Measurements from ENCODE around the gene SMAD1. TPM values are rescaled to one million over a fixed set of nuclear protein-coding genes. Genes with fewer than 3 reads are reported as not detected.

The SMAD1 gene
- total RNA-seq, 1 donor from 2014 or later = 4.3 TPM

DNA sequence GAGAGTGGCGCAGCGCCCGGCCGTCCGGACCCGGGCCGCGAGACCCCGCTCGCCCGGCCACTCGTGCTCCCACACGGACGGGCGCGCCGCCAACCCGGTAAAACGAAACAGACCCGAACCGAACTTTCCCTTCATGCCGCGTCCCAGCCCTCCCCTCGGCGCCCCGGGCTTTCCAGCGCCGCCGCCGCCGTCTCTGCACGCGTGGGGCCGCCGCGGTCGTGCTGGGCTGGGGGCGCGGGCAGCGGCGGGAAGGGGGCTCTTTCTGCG is 222 bp downstream of the SMAD1 start:
- intact Hi-C loops (cut with micrococcal nuclease) = loop anchor here (1.0 to 10.0 kb wide), 11 partner anchors 75 to 1967 kb away; partner anchors contain the start of genes ABCE1, ANAPC10, MMAA and SMARCA5
- Mint-ChIP-seq H3K27ac (no peak overlapping the region), H3K27me3 (peaks cover 37% of the 10 kb centered on the region), H3K36me3 (ENCODE audit: low read depth) (peaks cover 7% of the 10 kb centered on the region), H3K9me3 (peaks cover 7% of the 10 kb centered on the region), H3K4me1 (peaks cover 10% of the 10 kb centered on the region), H3K4me3 (no peak overlapping the region)
- DNase-seq = no peak

DNA sequence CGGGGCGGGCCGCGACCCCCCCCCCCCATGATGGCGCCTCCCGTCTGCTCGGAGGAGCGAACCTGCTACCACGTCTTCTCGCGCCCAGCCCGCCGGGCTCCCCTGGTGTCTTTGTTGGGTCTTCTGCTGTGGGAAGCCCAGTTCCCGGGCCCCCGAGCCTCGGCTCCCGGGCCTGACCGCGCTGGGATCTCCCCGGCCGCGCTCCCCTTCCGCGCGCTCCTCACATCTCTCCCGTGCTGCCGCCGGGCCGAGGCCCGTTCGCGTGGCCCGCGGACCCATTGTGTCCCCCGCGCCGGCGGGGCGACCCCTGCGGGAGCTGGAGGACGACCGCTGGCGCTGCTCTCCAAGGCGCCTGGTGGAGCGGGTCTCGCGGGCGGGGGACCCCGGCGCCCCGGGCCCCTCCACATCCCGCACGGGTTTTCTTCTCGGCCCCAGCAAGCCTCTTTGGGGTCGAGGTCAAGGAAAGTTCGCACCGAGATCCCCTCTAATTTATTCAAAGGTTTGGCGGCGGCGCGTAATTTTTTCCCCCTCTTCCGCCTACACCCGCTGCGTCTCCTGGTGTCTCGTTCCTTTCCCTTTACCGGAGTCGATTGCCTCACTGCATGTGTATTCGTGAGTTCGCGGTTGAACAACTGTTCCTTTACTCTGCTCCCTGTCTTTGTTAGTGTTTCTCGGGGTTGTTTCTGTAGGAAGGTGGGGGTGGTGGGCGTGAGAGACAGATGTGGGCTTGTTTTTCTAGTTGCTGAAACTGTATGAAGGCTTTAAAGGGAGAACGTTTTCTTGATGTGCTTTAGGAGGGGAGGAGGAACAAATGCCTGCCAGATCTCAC is 770 bp downstream of the SMAD1 start:
- intact Hi-C loops (cut with micrococcal nuclease) = loop anchor here (1.0 to 10.0 kb wide), 11 partner anchors 75 to 1968 kb away; partner anchors contain the start of genes ABCE1, ANAPC10, MMAA and SMARCA5
- no peak overlapping the region for H3K4me3 Mint-ChIP-seq

GRCh38 chr4:145483514-145483913 is 1.9 kb downstream of the SMAD1 start:
- Mint-ChIP-seq H3K27me3 (peaks cover 38% of the 10 kb centered on the region), H3K4me3 (no peak overlapping the region), H3K27ac (no peak overlapping the region), H3K36me3 (ENCODE audit: low read depth) (peaks cover 7% of the 10 kb centered on the region), H3K4me1 (peaks cover 14% of the 10 kb centered on the region), H3K9me3 (peaks cover 7% of the 10 kb centered on the region)
- intact Hi-C loops (cut with micrococcal nuclease) = loop anchor here (5.0 to 10.0 kb wide), 8 partner anchors 74 to 1969 kb away; partner anchors contain the start of genes ABCE1, ANAPC10, SMARCA5 and ZNF827
- DNase-seq = no peak

More for the DNA sequence above, 770 bp downstream of the SMAD1 start:
- H3K36me3 Mint-ChIP-seq (ENCODE audit: low read depth) = peaks cover 7% of the 10 kb centered on the region
- peaks cover 7% of the 10 kb centered on the region for H3K9me3 Mint-ChIP-seq
- DNase-seq = peak; percentile 77
- no peak overlapping the region for H3K27ac Mint-ChIP-seq
- H3K4me1 Mint-ChIP-seq = peaks cover 12% of the 10 kb centered on the region
- peaks cover 40% of the 10 kb centered on the region for H3K27me3 Mint-ChIP-seq

GRCh38 chr4:145484225-145484846 is 2.7 kb downstream of the SMAD1 start:
- Mint-ChIP-seq H3K27ac (no peak overlapping the region), H3K27me3 (peaks cover 32% of the 10 kb centered on the region), H3K4me3 (no peak overlapping the region), H3K36me3 (ENCODE audit: low read depth) (peaks cover 7% of the 10 kb centered on the region), H3K4me1 (peaks cover 14% of the 10 kb centered on the region), H3K9me3 (peaks cover 7% of the 10 kb centered on the region)
- no peak for DNase-seq
- intact Hi-C loops (cut with micrococcal nuclease) = loop anchor here (5.0 to 10.0 kb wide), 8 partner anchors 73 to 1970 kb away; partner anchors contain the start of genes ABCE1, ANAPC10, SMARCA5 and ZNF827

- peaks cover 30% of the 10 kb centered on the region for H3K27me3 Mint-ChIP-seq
- intact Hi-C loops (cut with micrococcal nuclease) = loop anchor here (10.0 kb wide), 3 partner anchors 970 to 1970 kb away; partner anchors contain the start of gene SMARCA5
- no peak for DNase-seq
- H3K4me3 Mint-ChIP-seq = no peak overlapping the region
- H3K27ac Mint-ChIP-seq = no peak overlapping the region
- peaks cover 6% of the 10 kb centered on the region for H3K9me3 Mint-ChIP-seq
- H3K36me3 Mint-ChIP-seq (ENCODE audit: low read depth) = peaks cover 7% of the 10 kb centered on the region
- H3K4me1 Mint-ChIP-seq = peaks cover 14% of the 10 kb centered on the region
These were observed 3.5 kb downstream of the SMAD1 start for GRCh38 chr4:145485120-145485519.

DNA sequence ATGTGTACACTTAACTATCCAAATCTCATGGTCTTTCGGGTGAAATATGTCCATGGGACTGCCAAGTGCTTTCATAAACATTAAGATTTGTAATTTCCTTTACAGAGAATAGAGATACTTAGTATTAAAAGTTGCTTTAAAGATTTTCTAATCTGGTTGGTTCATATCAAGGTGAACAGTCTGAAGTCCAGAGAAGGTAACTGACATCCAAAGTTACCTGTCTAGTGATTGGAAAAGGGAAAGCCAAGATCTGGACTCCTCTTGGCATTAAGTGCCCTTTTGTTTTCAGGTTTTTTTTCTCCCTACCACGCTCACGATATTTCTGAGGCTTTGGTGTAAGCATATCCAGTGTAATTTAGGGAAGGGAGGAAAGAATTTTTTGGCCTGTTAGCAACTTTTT is 5.0 kb downstream of the SMAD1 start:
- H3K4me1 Mint-ChIP-seq = peaks cover 4% of the 10 kb centered on the region
- H3K36me3 Mint-ChIP-seq (ENCODE audit: low read depth) = no peaks in the 10 kb centered on the region
- no peak overlapping the region for H3K4me3 Mint-ChIP-seq
- DNase-seq = no peak
- no peak overlapping the region for H3K27ac Mint-ChIP-seq
- intact Hi-C loops (cut with micrococcal nuclease) = loop anchor here (1.0 to 10.0 kb wide), 5 partner anchors 187 to 1972 kb away; partner anchors contain the start of genes OTUD4 and SMARCA5
- H3K9me3 Mint-ChIP-seq = no peaks in the 10 kb centered on the region
- peaks cover 25% of the 10 kb centered on the region for H3K27me3 Mint-ChIP-seq

DNA sequence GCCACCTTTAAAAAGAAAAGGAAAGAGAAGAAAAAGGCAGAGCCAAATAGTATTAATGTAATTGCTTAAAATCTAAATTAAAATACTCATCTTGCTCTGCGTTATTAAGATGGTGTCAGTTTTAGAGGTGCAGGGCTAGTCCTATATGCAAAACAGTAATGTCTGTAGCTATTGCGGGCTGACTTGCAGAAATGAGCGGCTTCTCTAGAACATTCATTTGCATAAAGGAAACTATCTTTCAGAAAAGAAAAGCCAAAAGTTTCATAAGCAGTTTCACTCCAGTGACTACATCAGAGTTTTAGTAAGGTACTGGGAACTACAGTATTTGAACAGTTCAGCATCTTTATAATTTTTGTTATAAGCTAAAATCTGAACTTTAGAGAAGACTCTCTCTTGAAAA is 6.0 kb downstream of the SMAD1 start:
- peak; percentile 67 for DNase-seq
- intact Hi-C loops (cut with micrococcal nuclease) = loop anchor here (1.0 to 10.0 kb wide), 5 partner anchors 188 to 1973 kb away; partner anchors contain the start of genes OTUD4 and SMARCA5
- H3K4me1 Mint-ChIP-seq = peaks cover 4% of the 10 kb centered on the region
- no peaks in the 10 kb centered on the region for H3K36me3 Mint-ChIP-seq (ENCODE audit: low read depth)
- H3K4me3 Mint-ChIP-seq = no peak overlapping the region
- peaks cover 30% of the 10 kb centered on the region for H3K27me3 Mint-ChIP-seq
- H3K9me3 Mint-ChIP-seq = no peaks in the 10 kb centered on the region
- no peak overlapping the region for H3K27ac Mint-ChIP-seq

DNA sequence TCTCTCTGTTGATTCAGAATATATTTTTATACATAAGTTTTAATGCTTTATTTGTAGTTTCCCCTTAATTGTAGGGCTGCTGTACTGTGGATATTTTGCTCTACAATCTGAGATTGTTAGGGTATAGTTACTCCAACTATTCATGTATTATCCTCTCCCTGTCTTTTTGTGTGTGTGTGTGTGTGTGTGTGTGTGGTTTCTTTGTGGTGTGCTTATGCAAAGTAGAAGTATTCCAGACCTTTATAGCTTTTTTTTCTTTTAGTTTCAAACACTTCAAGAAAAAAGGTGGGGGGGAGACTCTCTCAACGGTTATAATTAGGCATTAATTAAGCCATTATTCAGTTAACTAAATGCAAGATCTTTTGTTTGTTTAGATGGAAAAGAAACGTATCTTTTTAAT is 6.7 kb downstream of the SMAD1 start:
- Mint-ChIP-seq H3K4me3 (no peak overlapping the region), H3K27ac (no peak overlapping the region), H3K4me1 (peaks cover 4% of the 10 kb centered on the region), H3K36me3 (ENCODE audit: low read depth) (no peaks in the 10 kb centered on the region), H3K9me3 (no peaks in the 10 kb centered on the region), H3K27me3 (peaks cover 32% of the 10 kb centered on the region)
- no peak for DNase-seq
- intact Hi-C loops (cut with micrococcal nuclease) = loop anchor here (10.0 kb wide), 3 partner anchors 966 to 1974 kb away; partner anchors contain the start of gene SMARCA5

DNA sequence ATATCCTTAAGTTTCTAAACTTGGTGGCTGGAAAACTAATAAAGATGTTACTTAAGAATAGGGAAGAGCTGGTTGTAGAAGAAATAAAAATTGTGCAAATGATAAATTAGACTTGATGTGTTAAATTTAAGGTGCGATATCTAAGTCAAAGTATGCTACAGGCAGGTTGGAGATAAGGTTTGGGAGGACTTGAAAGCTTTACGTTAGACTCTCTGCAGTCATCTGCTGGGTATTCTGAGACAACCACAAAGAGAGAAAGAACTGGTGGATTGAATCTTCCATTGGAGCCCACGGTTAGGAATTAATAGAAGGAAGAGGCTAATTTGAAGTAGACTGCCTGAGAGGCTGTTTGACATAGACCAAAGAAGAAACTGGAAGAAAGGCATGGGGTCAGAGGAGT is 7.9 kb downstream of the SMAD1 start:
- H3K4me3 Mint-ChIP-seq = no peak overlapping the region
- intact Hi-C loops (cut with micrococcal nuclease) = loop anchor here (10.0 kb wide), 3 partner anchors 965 to 1975 kb away; partner anchors contain the start of gene SMARCA5
- H3K27ac Mint-ChIP-seq = no peak overlapping the region
- peaks cover 33% of the 10 kb centered on the region for H3K27me3 Mint-ChIP-seq
- peaks cover 4% of the 10 kb centered on the region for H3K4me1 Mint-ChIP-seq
- H3K36me3 Mint-ChIP-seq (ENCODE audit: low read depth) = no peaks in the 10 kb centered on the region
- DNase-seq = no peak
- H3K9me3 Mint-ChIP-seq = no peaks in the 10 kb centered on the region

- H3K27ac Mint-ChIP-seq = no peak overlapping the region
- no peak for DNase-seq
- no peak overlapping the region for H3K4me3 Mint-ChIP-seq
- no peaks in the 10 kb centered on the region for H3K36me3 Mint-ChIP-seq (ENCODE audit: low read depth)
- intact Hi-C loops (cut with micrococcal nuclease) = no loop called here
- peaks cover 40% of the 10 kb centered on the region for H3K27me3 Mint-ChIP-seq
- peaks cover 4% of the 10 kb centered on the region for H3K4me1 Mint-ChIP-seq
- H3K9me3 Mint-ChIP-seq = no peaks in the 10 kb centered on the region
These were observed 8.7 kb downstream of the SMAD1 start for GRCh38 chr4:145490361-145490760.

GRCh38 chr4:145490796-145491195 is 9.1 kb downstream of the SMAD1 start:
- Mint-ChIP-seq H3K9me3 (no peaks in the 10 kb centered on the region), H3K27ac (no peak overlapping the region), H3K4me1 (peaks cover 4% of the 10 kb centered on the region), H3K36me3 (ENCODE audit: low read depth) (no peaks in the 10 kb centered on the region), H3K27me3 (peaks cover 36% of the 10 kb centered on the region), H3K4me3 (no peak overlapping the region)
- intact Hi-C loops (cut with micrococcal nuclease) = no loop called here
- no peak for DNase-seq

DNA sequence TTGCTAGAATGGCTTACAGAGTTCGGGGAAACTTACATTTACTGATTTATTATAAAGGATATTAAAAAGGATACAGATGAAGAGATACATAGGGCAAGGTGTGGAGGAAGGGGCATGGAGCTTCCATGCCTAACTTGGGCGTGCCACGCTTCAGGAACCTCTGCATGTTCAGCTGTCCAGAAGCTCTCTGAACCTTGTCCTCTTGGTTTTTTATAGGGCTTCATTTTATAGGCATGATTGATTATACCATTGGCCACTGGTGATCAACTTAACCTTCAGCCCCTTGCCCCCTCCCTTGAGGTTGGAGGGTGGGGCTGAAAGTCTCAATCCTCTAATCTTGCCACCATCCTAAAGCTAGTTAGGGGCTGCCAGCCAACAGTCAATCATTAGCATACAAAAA is 10.7 kb downstream of the SMAD1 start:
- Mint-ChIP-seq H3K9me3 (no peaks in the 10 kb centered on the region), H3K27me3 (peaks cover 27% of the 10 kb centered on the region), H3K4me1 (peaks cover 3% of the 10 kb centered on the region), H3K4me3 (no peak overlapping the region), H3K27ac (no peak overlapping the region), H3K36me3 (ENCODE audit: low read depth) (no peaks in the 10 kb centered on the region)
- intact Hi-C loops (cut with micrococcal nuclease) = no loop called here
- DNase-seq = no peak

DNA sequence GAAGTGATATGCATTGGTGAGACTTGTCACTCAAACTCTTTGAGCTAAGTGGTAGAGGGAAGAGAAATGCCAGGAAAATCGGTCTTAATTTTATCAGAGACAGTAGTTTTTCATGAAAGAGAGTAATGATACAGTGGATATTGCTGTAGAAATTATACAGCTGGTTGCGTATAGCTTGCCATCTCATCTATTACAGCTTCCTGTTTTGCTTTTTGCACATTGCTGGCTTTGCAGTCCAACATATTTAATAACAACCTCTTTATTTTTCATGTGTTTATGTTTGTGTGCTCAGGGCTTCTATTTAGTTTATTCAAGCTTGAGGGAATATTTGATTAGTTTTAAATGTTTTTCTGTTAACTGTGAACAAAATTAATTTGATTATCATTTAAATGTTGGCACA is 11.5 kb downstream of the SMAD1 start:
- Mint-ChIP-seq H3K36me3 (ENCODE audit: low read depth) (no peaks in the 10 kb centered on the region), H3K27ac (no peak overlapping the region), H3K4me3 (no peak overlapping the region), H3K4me1 (no peaks in the 10 kb centered on the region), H3K9me3 (no peaks in the 10 kb centered on the region), H3K27me3 (peaks cover 25% of the 10 kb centered on the region)
- intact Hi-C loops (cut with micrococcal nuclease) = no loop called here
- DNase-seq = no peak
